GM18511 (cell line): ENCODE results near the gene GNAO1.
A peak's percentile ranks its signal among the peaks of the same experiment; 100 is the strongest.

Source experiments
- ATAC-seq: cut with Tn5 transposase; IDR thresholded peaks from one replicate; pipeline ENCODE4 v1.9.1; 2021; ENCODE audit warnings: mild to moderate bottlenecking, moderate library complexity; ENCODE audit not compliant: unreplicated experiment

The GNAO1 gene

GRCh38 chr16:56191156-56191815, at the start of gene GNAO1:
Gene GNAO1, plus strand, starts transcription at chr16:56191489. Its CDS starts 747 bp downstream, at chr16:56192236.
- ATAC-seq: peak; percentile 59

- ATAC-seq: no peak
Observed at GRCh38 chr16:56143666-56144065, 47.6 kb upstream of the GNAO1 start.

- ATAC-seq: no peak
Observed at GRCh38 chr16:56145369-56145768, 45.9 kb upstream of the GNAO1 start.

GRCh38 chr16:56151621-56152020, 39.7 kb upstream of the GNAO1 start:
- no peak for ATAC-seq

- no peak for ATAC-seq
Observed at GRCh38 chr16:56161658-56162057, 29.6 kb upstream of the GNAO1 start.

- no peak for ATAC-seq
Observed at GRCh38 chr16:56163089-56163488, 28.2 kb upstream of the GNAO1 start.

- peak; percentile 89 for ATAC-seq
Observed at GRCh38 chr16:56163938-56164337, 27.4 kb upstream of the GNAO1 start.

GRCh38 chr16:56164636-56165035, 26.7 kb upstream of the GNAO1 start:
- ATAC-seq: no peak

GRCh38 chr16:56174411-56174810, 16.9 kb upstream of the GNAO1 start:
- ATAC-seq: no peak

- ATAC-seq: no peak
Observed at GRCh38 chr16:56181401-56181800, 9.9 kb upstream of the GNAO1 start.

GRCh38 chr16:56183266-56183665, 8.0 kb upstream of the GNAO1 start:
- ATAC-seq: no peak

- ATAC-seq: no peak
Observed at GRCh38 chr16:56190048-56190676, 1.1 kb upstream of the GNAO1 start.

GRCh38 chr16:56190677-56191155, 573 bp upstream of the GNAO1 start:
- ATAC-seq: peak; percentile 22

- no peak for ATAC-seq
Observed at GRCh38 chr16:56191835-56192634, 746 bp downstream of the GNAO1 start.

- ATAC-seq: no peak
Observed at GRCh38 chr16:56192635-56192945, 1.3 kb downstream of the GNAO1 start.

- no peak for ATAC-seq
Observed at GRCh38 chr16:56192986-56193945, 2.0 kb downstream of the GNAO1 start.

- no peak for ATAC-seq
Observed at GRCh38 chr16:56193951-56194726, 2.9 kb downstream of the GNAO1 start.

GRCh38 chr16:56195151-56195550, 3.9 kb downstream of the GNAO1 start:
- ATAC-seq: no peak

GRCh38 chr16:56196381-56196780, 5.1 kb downstream of the GNAO1 start:
- ATAC-seq: no peak
